ENCODE data around the gene CUL3. TPM values are rescaled to one million over a fixed set of nuclear protein-coding genes. Genes with fewer than 3 reads are reported as not detected.

The CUL3 gene
- total and polyA plus RNA-seq, 2 experiments from 2014 or later: 86.0 to 125 TPM

GRCh38 chr2:224506494-224506893, 78.7 kb downstream of the CUL3 start:
- Histone ChIP-seq H3K79me2 (replicated peaks; ENCODE audit: insufficient read depth) (0 out of 2 replicates have a peak, but pooled peaks cover 2% of the 10 kb centered on the region), H3K4me1 (ENCODE audit: insufficient read depth) (no peaks in the 10 kb centered on the region), H4K20me1 (replicated peaks; ENCODE audit: insufficient read depth) (0 out of 2 replicates have a peak, but pooled peaks cover 6% of the 10 kb centered on the region), H3K4me2 (no peak overlapping the region), H3K9me2 (ENCODE audit: insufficient read depth) (no peaks in the 10 kb centered on the region), H3K36me3 (ENCODE audit: insufficient read depth) (peaks cover 17% of the 10 kb centered on the region; the same call in 1 of the 2 replicates), H3K27ac (ENCODE audit: low read depth) (no peak overlapping the region), H3K27me3 (ENCODE audit: insufficient read depth) (no peaks in the 10 kb centered on the region), H3K4me3 (no peak overlapping the region), H2AFZ (no peak overlapping the region), H3F3A (replicated peaks; ENCODE audit: low read depth) (no peaks in the 10 kb centered on the region)
- Mint-ChIP-seq H3K4me1 (no peaks in the 10 kb centered on the region), H3K36me3 (ENCODE audit: low read depth) (peaks cover 39% of the 10 kb centered on the region), H3K27ac (no peak overlapping the region), H3K4me3 (no peak overlapping the region), H3K27me3 (ENCODE audit: insufficient read depth, low read depth, poor library complexity) (no peaks in the 10 kb centered on the region), H3K9me3 (no peaks in the 10 kb centered on the region)
- ATAC-seq: no peak
- no peak for TF ChIP-seq ETS1 (IDR thresholded peaks at IDR 0.05)
- TF ChIP-seq NANOG (IDR thresholded peaks at IDR 0.05; ENCODE audit: borderline replicate concordance): no peak
- TF ChIP-seq ZNF114 (CRISPR knock-in tag; IDR thresholded peaks at IDR 0.05): no peak
- TF ChIP-seq JUNB (IDR thresholded peaks at IDR 0.05; ENCODE audit: unreplicated experiment): no peak
- TF ChIP-seq, protein P1, sequence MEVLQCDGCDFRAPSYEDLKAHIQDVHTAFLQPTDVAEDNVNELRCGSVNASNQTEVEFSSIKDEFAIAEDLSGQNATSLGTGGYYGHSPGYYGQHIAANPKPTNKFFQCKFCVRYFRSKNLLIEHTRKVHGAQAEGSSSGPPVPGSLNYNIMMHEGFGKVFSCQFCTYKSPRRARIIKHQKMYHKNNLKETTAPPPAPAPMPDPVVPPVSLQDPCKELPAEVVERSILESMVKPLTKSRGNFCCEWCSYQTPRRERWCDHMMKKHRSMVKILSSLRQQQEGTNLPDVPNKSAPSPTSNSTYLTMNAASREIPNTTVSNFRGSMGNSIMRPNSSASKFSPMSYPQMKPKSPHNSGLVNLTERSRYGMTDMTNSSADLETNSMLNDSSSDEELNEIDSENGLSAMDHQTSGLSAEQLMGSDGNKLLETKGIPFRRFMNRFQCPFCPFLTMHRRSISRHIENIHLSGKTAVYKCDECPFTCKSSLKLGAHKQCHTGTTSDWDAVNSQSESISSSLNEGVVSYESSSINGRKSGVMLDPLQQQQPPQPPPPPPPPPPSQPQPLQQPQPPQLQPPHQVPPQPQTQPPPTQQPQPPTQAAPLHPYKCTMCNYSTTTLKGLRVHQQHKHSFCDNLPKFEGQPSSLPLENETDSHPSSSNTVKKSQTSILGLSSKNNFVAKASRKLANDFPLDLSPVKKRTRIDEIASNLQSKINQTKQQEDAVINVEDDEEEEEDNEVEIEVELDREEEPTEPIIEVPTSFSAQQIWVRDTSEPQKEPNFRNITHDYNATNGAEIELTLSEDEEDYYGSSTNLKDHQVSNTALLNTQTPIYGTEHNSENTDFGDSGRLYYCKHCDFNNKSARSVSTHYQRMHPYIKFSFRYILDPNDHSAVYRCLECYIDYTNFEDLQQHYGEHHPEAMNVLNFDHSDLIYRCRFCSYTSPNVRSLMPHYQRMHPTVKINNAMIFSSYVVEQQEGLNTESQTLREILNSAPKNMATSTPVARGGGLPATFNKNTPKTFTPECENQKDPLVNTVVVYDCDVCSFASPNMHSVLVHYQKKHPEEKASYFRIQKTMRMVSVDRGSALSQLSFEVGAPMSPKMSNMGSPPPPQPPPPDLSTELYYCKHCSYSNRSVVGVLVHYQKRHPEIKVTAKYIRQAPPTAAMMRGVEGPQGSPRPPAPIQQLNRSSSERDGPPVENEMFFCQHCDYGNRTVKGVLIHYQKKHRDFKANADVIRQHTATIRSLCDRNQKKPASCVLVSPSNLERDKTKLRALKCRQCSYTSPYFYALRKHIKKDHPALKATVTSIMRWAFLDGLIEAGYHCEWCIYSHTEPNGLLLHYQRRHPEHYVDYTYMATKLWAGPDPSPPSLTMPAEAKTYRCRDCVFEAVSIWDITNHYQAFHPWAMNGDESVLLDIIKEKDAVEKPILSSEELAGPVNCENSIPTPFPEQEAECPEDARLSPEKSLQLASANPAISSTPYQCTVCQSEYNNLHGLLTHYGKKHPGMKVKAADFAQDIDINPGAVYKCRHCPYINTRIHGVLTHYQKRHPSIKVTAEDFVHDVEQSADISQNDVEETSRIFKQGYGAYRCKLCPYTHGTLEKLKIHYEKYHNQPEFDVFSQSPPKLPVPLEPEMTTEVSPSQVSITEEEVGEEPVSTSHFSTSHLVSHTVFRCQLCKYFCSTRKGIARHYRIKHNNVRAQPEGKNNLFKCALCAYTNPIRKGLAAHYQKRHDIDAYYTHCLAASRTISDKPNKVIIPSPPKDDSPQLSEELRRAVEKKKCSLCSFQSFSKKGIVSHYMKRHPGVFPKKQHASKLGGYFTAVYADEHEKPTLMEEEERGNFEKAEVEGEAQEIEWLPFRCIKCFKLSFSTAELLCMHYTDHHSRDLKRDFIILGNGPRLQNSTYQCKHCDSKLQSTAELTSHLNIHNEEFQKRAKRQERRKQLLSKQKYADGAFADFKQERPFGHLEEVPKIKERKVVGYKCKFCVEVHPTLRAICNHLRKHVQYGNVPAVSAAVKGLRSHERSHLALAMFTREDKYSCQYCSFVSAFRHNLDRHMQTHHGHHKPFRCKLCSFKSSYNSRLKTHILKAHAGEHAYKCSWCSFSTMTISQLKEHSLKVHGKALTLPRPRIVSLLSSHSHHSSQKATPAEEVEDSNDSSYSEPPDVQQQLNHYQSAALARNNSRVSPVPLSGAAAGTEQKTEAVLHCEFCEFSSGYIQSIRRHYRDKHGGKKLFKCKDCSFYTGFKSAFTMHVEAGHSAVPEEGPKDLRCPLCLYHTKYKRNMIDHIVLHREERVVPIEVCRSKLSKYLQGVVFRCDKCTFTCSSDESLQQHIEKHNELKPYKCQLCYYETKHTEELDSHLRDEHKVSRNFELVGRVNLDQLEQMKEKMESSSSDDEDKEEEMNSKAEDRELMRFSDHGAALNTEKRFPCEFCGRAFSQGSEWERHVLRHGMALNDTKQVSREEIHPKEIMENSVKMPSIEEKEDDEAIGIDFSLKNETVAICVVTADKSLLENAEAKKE (CRISPR knock-in tag; IDR thresholded peaks at IDR 0.05): no peak
- no peak for TF ChIP-seq POLR2AphosphoS5 (IDR thresholded peaks at IDR 0.05; ENCODE audit: low read depth)
- no peak for TF ChIP-seq REST (IDR thresholded peaks at IDR 0.05; ENCODE audit: unreplicated experiment)
- TF ChIP-seq EZH2 (IDR thresholded peaks at IDR 0.05; ENCODE audit: low read depth, unreplicated experiment): no peak
- no peak for TF ChIP-seq CREB1 (CRISPR knock-in tag; IDR thresholded peaks at IDR 0.05; ENCODE audit: low read depth)
- TF ChIP-seq STAT1 (IDR thresholded peaks at IDR 0.05; ENCODE audit: unreplicated experiment): no peak
- TF ChIP-seq ZNF331 (CRISPR knock-in tag; IDR thresholded peaks at IDR 0.05; ENCODE audit: low read depth): no peak
- no peak for TF ChIP-seq CTCF (conservative IDR thresholded peaks at IDR 0.05; ENCODE audit: low read depth in 2 of 2)
- no peak for TF ChIP-seq EZH2phosphoT487 (IDR thresholded peaks at IDR 0.05; ENCODE audit: unreplicated experiment)
- DNase-seq (ENCODE audit: low spot score): no peak

All from GM23338 (cell line).